Muscle layer of duodenum (tissue), 2 donors: ENCODE data around the gene GRID1.

Source experiments
- H3K27ac ChIP-seq: one replicate; pipeline ENCODE4 v1.7.0; 2013; ENCODE audit warnings: mild to moderate bottlenecking, low read length
- H3K27me3 ChIP-seq: one replicate; pipeline ENCODE4 v1.7.0; 2013; ENCODE audit warnings: low read depth, mild to moderate bottlenecking, control low read depth, low read length
- H3K36me3 ChIP-seq, 2 donors: one replicate each; pipeline ENCODE4 v1.7.0; 2013; ENCODE audit warnings: low read length in 2 of 2, control low read depth in 1 of 2, mild to moderate bottlenecking in 1 of 2; ENCODE audit not compliant: insufficient read depth in 2 of 2, control insufficient read depth in 1 of 2
- H3K4me1 ChIP-seq, 2 donors: one replicate each; pipeline ENCODE4 v1.7.0; 2013; ENCODE audit warnings: low read length in 2 of 2, mild to moderate bottlenecking in 2 of 2, control low read depth in 1 of 2, moderate library complexity in 1 of 2; ENCODE audit not compliant: insufficient read depth in 2 of 2, control insufficient read depth in 1 of 2
- H3K4me3 ChIP-seq, 2 donors: one replicate each; pipeline ENCODE4 v1.7.0; 2013; ENCODE audit warnings: low read length in 2 of 2, low read depth in 1 of 2, mild to moderate bottlenecking in 1 of 2
- H3K9me3 ChIP-seq, 2 donors: one replicate each; pipeline ENCODE4 v1.7.0; 2013; ENCODE audit warnings: low read length in 2 of 2, control low read depth in 1 of 2, mild to moderate bottlenecking in 1 of 2; ENCODE audit not compliant: control insufficient read depth in 1 of 2
- donor health status: healthy.

The GRID1 gene

DNA sequence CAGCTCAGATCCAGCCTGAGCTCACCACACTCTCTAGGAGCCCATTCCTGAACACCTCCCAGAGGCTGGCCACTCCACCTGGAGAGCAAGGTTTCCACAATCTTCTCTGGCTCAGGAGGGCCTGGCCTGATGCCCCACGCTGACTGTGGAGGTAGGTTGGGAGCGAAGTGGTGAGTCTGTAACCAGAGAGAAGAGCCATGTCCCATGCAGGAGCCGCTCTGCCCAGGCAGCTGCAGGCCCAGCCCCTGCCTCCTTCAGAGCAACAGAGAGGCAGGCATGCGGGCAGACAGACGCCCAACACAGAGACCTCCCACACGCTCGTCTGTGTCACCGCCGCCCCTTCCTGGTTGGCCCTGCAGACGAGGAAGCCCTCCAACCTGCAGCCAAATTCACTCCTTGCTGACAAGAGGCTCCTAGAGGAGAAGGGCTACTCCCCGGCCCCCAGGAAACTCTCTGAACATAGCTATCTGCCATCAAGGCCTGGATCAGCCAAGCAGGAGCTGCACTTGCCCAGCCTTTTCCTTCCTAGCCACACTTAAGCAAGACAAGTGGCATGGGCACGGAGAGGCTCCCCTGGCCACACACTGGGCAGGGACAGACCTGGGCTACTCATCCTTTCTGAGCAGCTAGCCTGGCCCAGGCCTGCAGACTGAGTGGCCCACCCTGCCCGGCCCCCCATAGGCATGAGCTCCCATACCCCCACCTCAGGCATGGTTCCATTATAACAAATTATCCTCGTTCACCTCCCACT is 101.9 kb downstream of the GRID1 start:
- Histone ChIP-seq H3K4me1 (no peaks in the 10 kb centered on the region), H3K36me3 (no peaks in the 10 kb centered on the region), H3K27me3 (peaks cover 17% of the 10 kb centered on the region), H3K27ac (no peak overlapping the region), H3K9me3 (no peaks in the 10 kb centered on the region), H3K4me3 (no peak overlapping the region)

GRCh38 chr10:86263907-86264306 is 102.7 kb downstream of the GRID1 start:
- no peak overlapping the region for H3K27ac ChIP-seq
- no peak overlapping the region for H3K4me3 ChIP-seq
- no peaks in the 10 kb centered on the region for H3K36me3 ChIP-seq
- peaks cover 17% of the 10 kb centered on the region for H3K27me3 ChIP-seq
- no peaks in the 10 kb centered on the region for H3K9me3 ChIP-seq
- H3K4me1 ChIP-seq: no peaks in the 10 kb centered on the region

GRCh38 chr10:86263209-86263608 is 103.4 kb downstream of the GRID1 start:
- Histone ChIP-seq H3K27ac (no peak overlapping the region), H3K36me3 (no peaks in the 10 kb centered on the region), H3K4me1 (no peaks in the 10 kb centered on the region), H3K9me3 (peaks cover 0 to 5% of the 10 kb centered on the region in 2 donors), H3K4me3 (peak overlapping the region in 1 of 2 donors; percentile 33), H3K27me3 (peaks cover 15% of the 10 kb centered on the region)

DNA sequence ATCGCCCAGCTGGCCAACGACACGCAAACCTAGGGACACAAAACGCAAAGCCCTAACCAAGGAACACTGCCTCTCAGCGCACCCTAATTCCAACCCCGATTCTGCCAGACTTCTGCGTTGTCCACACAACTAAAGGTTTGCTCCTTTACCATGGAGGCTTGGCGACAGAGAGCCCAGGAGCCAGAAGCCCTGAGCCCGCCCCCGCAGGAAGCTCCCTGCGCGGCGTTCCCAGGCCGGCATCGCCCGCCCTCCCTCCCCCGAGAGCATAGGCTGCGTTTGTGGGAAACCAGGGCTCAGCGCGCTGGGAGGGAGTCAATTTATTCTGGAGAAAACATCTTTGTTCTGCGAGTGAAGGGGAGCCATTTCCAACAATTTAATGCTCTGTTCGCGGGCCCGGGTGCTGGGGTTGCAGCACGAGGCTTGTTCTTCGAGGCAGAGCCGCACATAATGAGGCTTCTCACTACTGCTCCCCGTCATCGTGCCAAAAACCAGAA is 103.9 kb downstream of the GRID1 start:
- H3K4me1 ChIP-seq: no peaks in the 10 kb centered on the region
- peaks cover 12% of the 10 kb centered on the region for H3K27me3 ChIP-seq
- H3K9me3 ChIP-seq: peaks cover 0 to 5% of the 10 kb centered on the region in 2 donors
- no peaks in the 10 kb centered on the region for H3K36me3 ChIP-seq
- no peak overlapping the region for H3K27ac ChIP-seq
- peak overlapping the region in 1 of 2 donors; percentile 33 for H3K4me3 ChIP-seq

DNA sequence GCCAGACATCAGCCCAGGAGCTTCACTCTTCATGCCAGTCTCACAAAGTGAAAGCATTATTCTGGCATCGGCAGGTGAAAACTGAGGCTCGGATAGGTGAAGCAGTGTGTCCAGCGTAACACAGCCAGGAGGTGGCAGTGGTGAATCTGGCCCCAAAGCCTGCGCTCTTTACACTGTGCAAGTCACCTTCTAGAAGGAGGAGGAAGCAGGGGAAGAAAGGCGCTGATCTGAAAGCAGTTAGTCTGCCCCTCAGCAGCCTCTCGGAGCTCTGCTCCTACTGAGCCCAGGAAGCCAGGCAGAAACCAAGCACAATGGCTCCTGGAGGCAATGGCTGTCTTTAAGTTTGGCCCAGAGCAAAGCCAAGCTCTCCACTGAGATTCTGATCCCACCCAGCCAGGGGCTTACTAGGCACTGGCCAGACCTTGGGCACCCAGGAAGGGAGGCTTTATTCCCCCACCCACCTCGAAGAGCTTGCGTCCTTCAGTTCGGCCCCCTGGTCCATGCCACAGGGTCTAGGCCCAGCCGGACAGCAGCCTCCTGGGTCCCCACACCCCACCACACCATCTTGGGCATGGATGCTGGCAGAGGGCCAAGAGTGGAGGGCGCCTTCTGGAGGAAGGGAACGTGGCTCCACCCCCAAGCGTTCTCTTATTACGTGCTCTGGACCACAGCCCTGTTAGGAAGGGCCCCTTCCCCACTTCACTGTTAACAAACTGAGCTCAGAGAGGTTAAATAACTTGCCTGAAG is 104.5 kb downstream of the GRID1 start:
- H3K9me3 ChIP-seq: peaks cover 0 to 5% of the 10 kb centered on the region in 2 donors
- no peak overlapping the region for H3K27ac ChIP-seq
- H3K4me3 ChIP-seq: peak overlapping the region in 1 of 2 donors; percentile 17
- H3K36me3 ChIP-seq: no peaks in the 10 kb centered on the region
- peaks cover 12% of the 10 kb centered on the region for H3K27me3 ChIP-seq
- no peaks in the 10 kb centered on the region for H3K4me1 ChIP-seq

GRCh38 chr10:86261470-86261869 is 105.1 kb downstream of the GRID1 start:
- Histone ChIP-seq H3K27me3 (peaks cover 12% of the 10 kb centered on the region), H3K36me3 (no peaks in the 10 kb centered on the region), H3K27ac (no peak overlapping the region), H3K4me3 (no peak overlapping the region), H3K4me1 (no peaks in the 10 kb centered on the region), H3K9me3 (peaks cover 0 to 5% of the 10 kb centered on the region in 2 donors)

GRCh38 chr10:86260564-86260963 is 106.0 kb downstream of the GRID1 start:
- no peak overlapping the region for H3K4me3 ChIP-seq
- H3K9me3 ChIP-seq: peaks cover 0 to 5% of the 10 kb centered on the region in 2 donors
- H3K4me1 ChIP-seq: no peaks in the 10 kb centered on the region
- H3K27me3 ChIP-seq: peaks cover 8% of the 10 kb centered on the region
- no peak overlapping the region for H3K27ac ChIP-seq
- no peaks in the 10 kb centered on the region for H3K36me3 ChIP-seq

DNA sequence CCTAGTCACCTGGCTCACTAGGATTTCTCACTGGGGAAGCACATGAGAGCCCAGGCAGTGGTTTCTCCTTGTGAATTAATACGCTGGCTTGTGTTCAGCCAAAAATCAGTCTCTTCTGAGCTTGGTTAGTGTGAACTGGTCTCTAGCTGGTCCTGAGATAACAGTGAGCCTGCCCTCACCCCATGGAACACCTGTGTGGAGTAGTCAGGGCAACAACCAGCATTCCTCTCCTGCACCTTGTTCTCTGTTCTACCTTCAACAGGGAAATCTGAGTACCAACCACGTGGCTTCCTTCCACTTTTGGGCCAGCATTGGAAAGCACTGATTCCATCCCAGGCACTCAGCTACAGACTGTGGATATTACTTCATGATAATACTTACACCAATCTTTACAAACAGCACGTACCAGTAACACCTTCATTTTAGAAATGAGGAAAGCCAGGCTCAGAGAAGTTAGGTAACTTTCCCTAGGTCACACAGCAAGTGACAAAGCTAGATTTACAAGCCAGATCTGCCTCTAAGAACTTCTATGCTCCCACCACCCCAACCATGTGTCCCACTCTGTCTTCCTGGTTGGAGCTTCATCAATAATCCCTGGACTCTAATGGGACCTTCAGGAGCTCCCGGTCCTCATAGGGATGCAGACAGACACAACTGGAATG is 106.6 kb downstream of the GRID1 start:
- no peak overlapping the region for H3K4me3 ChIP-seq
- H3K4me1 ChIP-seq: no peaks in the 10 kb centered on the region
- H3K27ac ChIP-seq: no peak overlapping the region
- H3K36me3 ChIP-seq: no peaks in the 10 kb centered on the region
- H3K9me3 ChIP-seq: peaks cover 0 to 5% of the 10 kb centered on the region in 2 donors
- H3K27me3 ChIP-seq: peaks cover 7% of the 10 kb centered on the region

GRCh38 chr10:86258941-86259340 is 107.7 kb downstream of the GRID1 start:
- Histone ChIP-seq H3K4me1 (no peaks in the 10 kb centered on the region), H3K36me3 (no peaks in the 10 kb centered on the region), H3K9me3 (peaks cover 0 to 5% of the 10 kb centered on the region in 2 donors), H3K4me3 (no peak overlapping the region), H3K27ac (no peak overlapping the region), H3K27me3 (peaks cover 6% of the 10 kb centered on the region)

GRCh38 chr10:86258499-86258898 is 108.1 kb downstream of the GRID1 start:
- H3K4me1 ChIP-seq: no peaks in the 10 kb centered on the region
- no peak overlapping the region for H3K4me3 ChIP-seq
- H3K9me3 ChIP-seq: peaks cover 0 to 5% of the 10 kb centered on the region in 2 donors
- H3K27me3 ChIP-seq: peaks cover 2% of the 10 kb centered on the region
- H3K27ac ChIP-seq: no peak overlapping the region
- H3K36me3 ChIP-seq: no peaks in the 10 kb centered on the region

- H3K27me3 ChIP-seq: no peaks in the 10 kb centered on the region
- no peak overlapping the region for H3K27ac ChIP-seq
- H3K36me3 ChIP-seq: no peaks in the 10 kb centered on the region
- H3K4me1 ChIP-seq: no peaks in the 10 kb centered on the region
- H3K9me3 ChIP-seq: peaks cover 0 to 5% of the 10 kb centered on the region in 2 donors
- H3K4me3 ChIP-seq: no peak overlapping the region
Measured at GRCh38 chr10:86257683-86258082, 108.9 kb downstream of the GRID1 start.
